ENCODE data around the gene MRAS. TPM values are rescaled to one million over a fixed set of nuclear protein-coding genes. Genes with fewer than 3 reads are reported as not detected.

The MRAS gene
- polyA plus RNA-seq, 1 of the 3 experiments (the other 2 are of a cell fraction): 25.0 TPM

DNA sequence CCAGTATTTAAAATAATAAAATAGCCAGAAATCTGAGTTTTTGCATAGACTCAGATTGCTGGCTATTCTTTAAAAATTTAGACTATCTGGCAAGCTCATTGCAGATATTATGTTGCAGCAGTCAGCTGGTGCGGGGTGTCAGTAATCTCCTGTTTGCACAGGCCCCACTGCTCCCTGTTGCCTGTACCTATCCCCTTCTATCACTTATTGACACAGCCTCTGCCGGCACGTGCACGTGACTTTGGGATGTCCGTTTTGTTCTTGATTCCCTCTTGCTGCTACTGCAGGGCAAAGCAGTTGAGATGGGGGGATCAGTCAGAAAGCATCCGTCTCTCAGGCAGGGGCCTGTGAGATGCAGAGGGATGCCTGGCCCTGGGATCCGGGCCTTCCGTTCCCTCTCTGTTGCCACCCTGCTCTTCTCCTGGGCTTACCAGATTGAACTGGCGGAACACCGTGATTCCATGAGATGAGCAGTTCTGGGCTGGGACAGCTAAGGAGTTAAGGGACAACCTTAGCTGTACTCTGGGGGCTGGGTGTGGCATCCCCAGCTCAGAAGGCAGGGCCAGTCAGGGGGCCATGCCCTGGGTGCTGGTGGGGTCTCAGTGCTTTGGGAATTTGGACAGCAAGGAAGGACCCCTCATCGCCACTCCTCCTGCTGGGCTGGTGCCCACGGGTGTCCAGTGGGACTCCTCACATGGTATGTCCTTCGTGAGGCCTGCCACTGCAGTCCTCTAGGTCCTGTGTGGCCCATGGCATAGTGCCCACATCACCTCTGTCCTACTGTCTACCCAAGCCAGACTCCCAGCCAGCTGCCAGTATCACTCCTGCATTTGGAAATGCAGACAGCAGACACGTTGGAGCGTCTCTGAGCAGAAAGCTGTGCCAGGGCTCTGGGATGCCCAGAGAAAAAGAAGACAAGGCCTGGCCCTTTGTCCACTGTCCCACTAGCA, 11.8 kb downstream of the MRAS start:
- Histone ChIP-seq H3K27me3 (ENCODE audit: insufficient read depth) (no peaks in the 10 kb centered on the region), H4K20me1 (ENCODE audit: insufficient read depth) (no peaks in the 10 kb centered on the region), H2AFZ (ENCODE audit: low read depth) (no peak overlapping the region), H3K36me3 (replicated peaks in 1 of 2; ENCODE audit: control insufficient read depth in 1 of 2, insufficient read depth in 2 of 2, low read length in 1 of 2) (no peaks in the 10 kb centered on the region), H3K9me3 (no peaks in the 10 kb centered on the region), H3K9me2 (no peaks in the 10 kb centered on the region), H3F3A (replicated peaks; ENCODE audit: insufficient read depth) (no peaks in the 10 kb centered on the region), H3K9ac (no peak overlapping the region), H3K79me2 (ENCODE audit: insufficient read depth) (0 out of 2 replicates have a peak, but pooled peaks cover 7% of the 10 kb centered on the region), H3K27ac (ENCODE audit: low read depth in 2 of 2, low read length in 1 of 2) (no peak overlapping the region), H3K4me3 (ENCODE audit: low read depth in 2 of 2, low read length in 1 of 2) (no peak overlapping the region), H3K4me2 (no peak overlapping the region), H3K4me1 (ENCODE audit: control insufficient read depth in 1 of 2, insufficient read depth in 2 of 2, low read depth in 1 of 2, low read length in 1 of 2) (no peaks in the 10 kb centered on the region; a peak in 1 of 4 replicates)
- ChIA-PET CTCF (interaction anchor here (1.4 to 1.9 kb wide), 3 partner anchors 11 to 21 kb away, joined by 4 to 7 read pairs (median 4); no protein-coding TSS in a partner anchor), POLR2A (interaction anchor here (0.5 kb wide), 1 partner anchor 576 kb away, joined by 3 read pairs; no protein-coding TSS in a partner anchor)
- TF ChIP-seq CHD2 (IDR thresholded peaks at IDR 0.05; ENCODE audit: low read length, partially characterized antibody): no peak
- no peak for DNase-seq
- 95% methylated on average over 10 of the region's 15 CpGs for WGBS (ENCODE audit: low lambda C conversion rate)

DNA sequence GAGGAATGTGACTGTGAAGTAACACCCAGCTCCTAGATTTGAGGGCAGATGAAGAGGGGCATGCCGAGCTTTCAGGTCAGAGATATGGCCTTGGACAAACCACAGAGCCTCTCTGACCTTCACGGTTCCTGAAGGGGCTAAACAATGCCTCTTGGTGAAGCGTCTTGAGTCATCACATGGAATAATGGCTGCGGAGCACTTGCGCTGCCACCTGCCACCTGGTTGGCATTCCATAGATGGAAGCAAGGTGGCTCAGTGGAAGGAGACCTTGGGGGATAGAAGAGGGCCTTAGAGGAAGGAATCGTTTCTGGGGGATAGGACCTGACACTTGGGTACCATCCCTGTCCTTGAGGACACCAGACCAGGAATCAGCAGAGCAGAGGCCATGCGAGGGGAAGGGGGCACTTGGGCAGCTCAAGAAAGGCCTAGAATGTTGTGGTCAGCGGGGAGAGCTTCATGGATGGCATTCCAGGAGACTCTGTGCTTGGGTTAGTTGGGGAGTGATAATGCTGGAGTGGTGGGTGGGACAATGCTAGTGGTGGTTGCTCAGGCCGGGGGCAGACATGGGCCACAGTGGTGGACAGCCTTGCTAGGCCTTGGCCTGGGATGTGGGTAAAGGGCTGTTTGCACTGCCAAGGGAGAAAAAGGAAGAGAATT, 12.6 kb downstream of the MRAS start:
- Histone ChIP-seq H3K9me3 (no peaks in the 10 kb centered on the region), H3K9ac (no peak overlapping the region), H3K27me3 (ENCODE audit: insufficient read depth) (no peaks in the 10 kb centered on the region), H3K9me2 (no peaks in the 10 kb centered on the region), H3K4me2 (no peak overlapping the region), H3K36me3 (replicated peaks in 1 of 2; ENCODE audit: control insufficient read depth in 1 of 2, insufficient read depth in 2 of 2, low read length in 1 of 2) (no peaks in the 10 kb centered on the region), H3K4me3 (ENCODE audit: low read depth in 2 of 2, low read length in 1 of 2) (no peak overlapping the region), H3F3A (replicated peaks; ENCODE audit: insufficient read depth) (no peaks in the 10 kb centered on the region), H3K79me2 (ENCODE audit: insufficient read depth) (0 out of 2 replicates have a peak, but pooled peaks cover 3% of the 10 kb centered on the region), H4K20me1 (ENCODE audit: insufficient read depth) (no peaks in the 10 kb centered on the region), H2AFZ (ENCODE audit: low read depth) (no peak overlapping the region), H3K27ac (ENCODE audit: low read depth in 2 of 2, low read length in 1 of 2) (no peak overlapping the region), H3K4me1 (ENCODE audit: control insufficient read depth in 1 of 2, insufficient read depth in 2 of 2, low read depth in 1 of 2, low read length in 1 of 2) (no peaks in the 10 kb centered on the region; a peak in 1 of 4 replicates)
- WGBS (ENCODE audit: low lambda C conversion rate): 89% methylated on average over 9 of the region's 9 CpGs
- ChIA-PET CTCF (interaction anchor here (1.4 to 1.9 kb wide), 3 partner anchors 10 to 22 kb away, joined by 4 to 7 read pairs (median 4); no protein-coding TSS in a partner anchor), POLR2A (interaction anchor here (0.5 kb wide), 1 partner anchor 575 kb away, joined by 3 read pairs; no protein-coding TSS in a partner anchor)
- TF ChIP-seq, protein P1, sequence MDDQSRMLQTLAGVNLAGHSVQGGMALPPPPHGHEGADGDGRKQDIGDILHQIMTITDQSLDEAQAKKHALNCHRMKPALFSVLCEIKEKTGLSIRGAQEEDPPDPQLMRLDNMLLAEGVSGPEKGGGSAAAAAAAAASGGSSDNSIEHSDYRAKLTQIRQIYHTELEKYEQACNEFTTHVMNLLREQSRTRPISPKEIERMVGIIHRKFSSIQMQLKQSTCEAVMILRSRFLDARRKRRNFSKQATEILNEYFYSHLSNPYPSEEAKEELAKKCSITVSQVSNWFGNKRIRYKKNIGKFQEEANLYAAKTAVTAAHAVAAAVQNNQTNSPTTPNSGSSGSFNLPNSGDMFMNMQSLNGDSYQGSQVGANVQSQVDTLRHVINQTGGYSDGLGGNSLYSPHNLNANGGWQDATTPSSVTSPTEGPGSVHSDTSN (IDR thresholded peaks at IDR 0.05): no peak
- TF ChIP-seq FOSL2 (IDR thresholded peaks at IDR 0.05; ENCODE audit: borderline replicate concordance, low read depth) (no peak), RXRA (IDR thresholded peaks at IDR 0.05; ENCODE audit: borderline replicate concordance, low read depth) (no peak), MXI1 (IDR thresholded peaks at IDR 0.05; ENCODE audit: low read depth, low read length) (no peak), NRF1 (IDR thresholded peaks at IDR 0.05; ENCODE audit: low read depth, low read length) (no peak), YY1 (IDR thresholded peaks at IDR 0.05; ENCODE audit: low read depth) (no peak), ELF1 (IDR thresholded peaks at IDR 0.05) (no peak), EP300 (IDR thresholded peaks at IDR 0.05; ENCODE audit: borderline replicate concordance in 1 of 2, low read depth in 1 of 2, low read length in 1 of 2) (no peak), GATA2 (CRISPR knock-in tag; IDR thresholded peaks at IDR 0.05) (no peak), FOXM1 (IDR thresholded peaks at IDR 0.05; ENCODE audit: low read depth) (no peak), EZH2phosphoT487 (IDR thresholded peaks at IDR 0.05; ENCODE audit: borderline replicate concordance, low read depth) (no peak), JUND (IDR thresholded peaks at IDR 0.05) (no peak), POLR2AphosphoS5 (IDR thresholded peaks at IDR 0.05; ENCODE audit: low read depth, low read length) (no peak), SIN3A (IDR thresholded peaks at IDR 0.05; ENCODE audit: borderline replicate concordance, low read depth, low read length) (no peak)
- TF ChIP-seq, protein P2, sequence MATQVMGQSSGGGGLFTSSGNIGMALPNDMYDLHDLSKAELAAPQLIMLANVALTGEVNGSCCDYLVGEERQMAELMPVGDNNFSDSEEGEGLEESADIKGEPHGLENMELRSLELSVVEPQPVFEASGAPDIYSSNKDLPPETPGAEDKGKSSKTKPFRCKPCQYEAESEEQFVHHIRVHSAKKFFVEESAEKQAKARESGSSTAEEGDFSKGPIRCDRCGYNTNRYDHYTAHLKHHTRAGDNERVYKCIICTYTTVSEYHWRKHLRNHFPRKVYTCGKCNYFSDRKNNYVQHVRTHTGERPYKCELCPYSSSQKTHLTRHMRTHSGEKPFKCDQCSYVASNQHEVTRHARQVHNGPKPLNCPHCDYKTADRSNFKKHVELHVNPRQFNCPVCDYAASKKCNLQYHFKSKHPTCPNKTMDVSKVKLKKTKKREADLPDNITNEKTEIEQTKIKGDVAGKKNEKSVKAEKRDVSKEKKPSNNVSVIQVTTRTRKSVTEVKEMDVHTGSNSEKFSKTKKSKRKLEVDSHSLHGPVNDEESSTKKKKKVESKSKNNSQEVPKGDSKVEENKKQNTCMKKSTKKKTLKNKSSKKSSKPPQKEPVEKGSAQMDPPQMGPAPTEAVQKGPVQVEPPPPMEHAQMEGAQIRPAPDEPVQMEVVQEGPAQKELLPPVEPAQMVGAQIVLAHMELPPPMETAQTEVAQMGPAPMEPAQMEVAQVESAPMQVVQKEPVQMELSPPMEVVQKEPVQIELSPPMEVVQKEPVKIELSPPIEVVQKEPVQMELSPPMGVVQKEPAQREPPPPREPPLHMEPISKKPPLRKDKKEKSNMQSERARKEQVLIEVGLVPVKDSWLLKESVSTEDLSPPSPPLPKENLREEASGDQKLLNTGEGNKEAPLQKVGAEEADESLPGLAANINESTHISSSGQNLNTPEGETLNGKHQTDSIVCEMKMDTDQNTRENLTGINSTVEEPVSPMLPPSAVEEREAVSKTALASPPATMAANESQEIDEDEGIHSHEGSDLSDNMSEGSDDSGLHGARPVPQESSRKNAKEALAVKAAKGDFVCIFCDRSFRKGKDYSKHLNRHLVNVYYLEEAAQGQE (IDR thresholded peaks at IDR 0.05; ENCODE audit: low read depth, low read length): no peak
- TF ChIP-seq, protein P3, sequence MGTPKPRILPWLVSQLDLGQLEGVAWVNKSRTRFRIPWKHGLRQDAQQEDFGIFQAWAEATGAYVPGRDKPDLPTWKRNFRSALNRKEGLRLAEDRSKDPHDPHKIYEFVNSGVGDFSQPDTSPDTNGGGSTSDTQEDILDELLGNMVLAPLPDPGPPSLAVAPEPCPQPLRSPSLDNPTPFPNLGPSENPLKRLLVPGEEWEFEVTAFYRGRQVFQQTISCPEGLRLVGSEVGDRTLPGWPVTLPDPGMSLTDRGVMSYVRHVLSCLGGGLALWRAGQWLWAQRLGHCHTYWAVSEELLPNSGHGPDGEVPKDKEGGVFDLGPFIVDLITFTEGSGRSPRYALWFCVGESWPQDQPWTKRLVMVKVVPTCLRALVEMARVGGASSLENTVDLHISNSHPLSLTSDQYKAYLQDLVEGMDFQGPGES (IDR thresholded peaks at IDR 0.05; ENCODE audit: low read depth, low read length): no peak
- TF ChIP-seq, protein P4, sequence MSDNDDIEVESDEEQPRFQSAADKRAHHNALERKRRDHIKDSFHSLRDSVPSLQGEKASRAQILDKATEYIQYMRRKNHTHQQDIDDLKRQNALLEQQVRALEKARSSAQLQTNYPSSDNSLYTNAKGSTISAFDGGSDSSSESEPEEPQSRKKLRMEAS (IDR thresholded peaks at IDR 0.05; ENCODE audit: low read depth): no peak
- no peak for DNase-seq

All from SK-N-SH (cell line).